H7 (cell line): ENCODE results near the gene LSS. TPM values are rescaled to one million over a fixed set of nuclear protein-coding genes. Genes with fewer than 3 reads are reported as not detected.

Experiments
- DNase-seq: peaks from one replicate; pipeline ENCODE4 v3.0.0; 2012
- H3K27me3 ChIP-seq: 2 replicates; pipeline ENCODE4 v1.6.0; 2011; ENCODE audit warnings: mild to moderate bottlenecking, low read length; ENCODE audit not compliant: control insufficient read depth, insufficient read depth
- H3K36me3 ChIP-seq: replicated peaks from 2 replicates; pipeline ENCODE4 v1.5.1; 2011; ENCODE audit warnings: low read length; ENCODE audit not compliant: control insufficient read depth, insufficient read depth
- H3K4me3 ChIP-seq: 2 replicates; pipeline ENCODE4 v1.5.1; 2011; ENCODE audit warnings: low read depth, mild to moderate bottlenecking, control low read depth, low read length, moderate library complexity; ENCODE audit not compliant: insufficient read depth
- total RNA-seq: library from RNA; depleted of rRNA; stranded (reverse); fragments of >200 nt; shearing (Covaris generic); gene quantifications from 2 replicates; pipeline ENCODE4 v1.2.3, GENCODE V29; 2014; rRNA removed

The LSS gene
- total RNA-seq, 1 experiment from 2014 or later = 53.3 TPM

DNA sequence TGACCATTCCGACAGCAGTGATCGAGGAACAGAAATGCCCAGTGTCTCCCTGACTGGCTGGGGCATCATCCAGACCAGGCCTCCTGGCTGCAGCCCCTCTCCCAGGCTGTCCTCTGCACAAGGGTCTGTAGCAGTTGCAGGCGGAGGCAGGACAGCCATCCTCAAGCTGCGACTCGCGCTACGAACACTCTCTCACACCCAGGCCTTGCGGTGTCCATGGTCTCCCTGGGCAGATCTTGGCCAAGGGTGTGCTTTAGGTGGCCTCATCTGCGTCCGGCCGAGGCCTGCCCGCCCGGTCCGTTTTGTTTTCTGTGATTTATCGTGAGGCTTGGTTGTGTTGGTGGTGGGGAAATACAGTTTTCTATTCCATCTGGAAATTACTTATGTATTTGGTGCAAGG, 88.9 kb downstream of the LSS start:
- Histone ChIP-seq H3K27me3 (peaks cover 8% of the 10 kb centered on the region; the same call in 1 of the 2 replicates), H3K36me3 (no peaks in the 10 kb centered on the region), H3K4me3 (no peak overlapping the region; the same call in 1 of the 2 replicates)
- DNase-seq = no peak

DNA sequence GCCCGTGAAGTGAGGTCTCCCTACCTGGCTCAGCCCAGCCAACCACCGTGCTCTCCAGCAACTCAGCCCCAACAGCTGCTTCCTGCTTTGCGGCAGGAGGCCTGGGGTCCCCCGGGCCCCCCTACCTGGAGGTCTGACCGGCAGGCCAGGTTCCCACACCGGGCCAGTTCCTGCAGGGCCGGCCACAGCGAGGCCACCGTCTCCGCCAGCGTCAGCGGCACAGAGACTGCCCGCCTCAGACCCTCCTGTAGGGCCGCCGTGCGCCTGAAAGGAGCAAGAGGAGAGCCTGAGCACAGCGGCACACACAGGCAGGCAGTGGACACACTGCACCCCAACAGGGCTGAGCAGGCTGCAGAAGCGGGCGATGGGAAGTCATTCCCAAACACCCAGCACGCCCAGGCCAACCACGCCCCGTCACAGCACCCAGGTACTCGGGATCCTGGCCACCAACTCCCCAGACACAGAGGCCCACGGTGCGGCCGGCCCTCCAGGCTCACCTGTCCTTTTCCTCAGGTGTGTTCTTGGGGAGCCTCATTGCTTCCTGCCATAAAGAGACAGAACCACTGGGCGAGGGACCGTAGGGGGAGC, 90.1 kb downstream of the LSS start:
- Histone ChIP-seq H3K36me3 (no peaks in the 10 kb centered on the region), H3K4me3 (no peak overlapping the region), H3K27me3 (peaks cover 8% of the 10 kb centered on the region; the same call in 1 of the 2 replicates)
- DNase-seq = no peak

Other genes starting within 250 kb of the LSS start
- gene COL6A1, start 247.0 kb downstream of the LSS start, total RNA-seq = 243 and 283 TPM in 2 replicates
- gene COL6A2, start 130.7 kb downstream of the LSS start, total RNA-seq = 127 and 143 TPM in 2 replicates
- 1.6 TPM in 1 of 2 replicates, not detected in the other for gene FTCD, start 73.2 kb downstream of the LSS start, total RNA-seq
- 35.5 and 41.5 TPM in 2 replicates for gene SPATC1L, start 44.3 kb downstream of the LSS start, total RNA-seq
- 84.8 and 112 TPM in 2 replicates for gene MCM3AP, start 56.8 kb upstream of the LSS start, total RNA-seq
- gene YBEY, start 57.6 kb upstream of the LSS start, total RNA-seq = 28.0 and 35.0 TPM in 2 replicates
- 16.8 and 26.4 TPM in 2 replicates for gene C21orf58, start 95.1 kb upstream of the LSS start, total RNA-seq
- 20.7 and 37.7 TPM in 2 replicates for gene PCNT, start 95.4 kb upstream of the LSS start, total RNA-seq
- 19.4 and 30.2 TPM in 2 replicates for gene DIP2A, start 230.1 kb upstream of the LSS start, total RNA-seq